Stimulated activated CD4-positive, alpha-beta T cell treated with anti-CD3 and anti-CD28 coated beads, Interleukin-1b, Interleukin-23, amount 100 ng/mL, for 48 hours (primary cell): Measurements from ENCODE around the gene DNAL4.

Source experiments
- DNase-seq: peaks from one replicate; pipeline ENCODE4 v3.0.0-alpha.2; 2020

Gene DNAL4

DNA sequence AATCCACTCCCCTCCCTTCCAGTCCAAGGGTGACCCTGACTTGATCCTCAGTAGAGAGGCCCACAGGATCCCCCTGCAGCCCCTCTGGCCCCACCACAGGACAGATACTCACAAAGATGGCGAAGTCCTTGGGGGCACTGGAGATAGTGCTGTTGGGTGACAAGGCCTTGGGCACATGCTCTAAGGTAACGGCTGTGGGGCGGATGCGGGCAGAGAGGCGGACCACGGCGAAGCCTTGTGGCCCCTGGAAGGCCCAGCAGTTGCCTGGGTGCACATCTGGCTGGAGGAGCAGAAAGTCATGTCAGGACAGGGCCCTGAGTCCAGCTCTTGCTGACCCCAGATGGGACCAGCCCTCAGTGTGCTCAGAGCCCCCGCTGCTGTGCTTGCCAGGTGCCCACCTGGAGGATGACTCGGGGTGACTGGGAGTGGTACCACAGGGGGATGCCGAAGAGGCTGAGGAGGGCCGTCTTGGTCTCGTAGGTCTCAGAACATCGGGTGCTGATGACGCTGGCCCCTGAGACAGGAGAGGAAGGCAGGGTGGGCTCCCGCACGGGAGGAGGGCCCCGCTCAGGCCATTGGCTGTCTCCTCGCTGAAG is 55.4 kb downstream of the DNAL4 start:
- DNase-seq: no peak

DNA sequence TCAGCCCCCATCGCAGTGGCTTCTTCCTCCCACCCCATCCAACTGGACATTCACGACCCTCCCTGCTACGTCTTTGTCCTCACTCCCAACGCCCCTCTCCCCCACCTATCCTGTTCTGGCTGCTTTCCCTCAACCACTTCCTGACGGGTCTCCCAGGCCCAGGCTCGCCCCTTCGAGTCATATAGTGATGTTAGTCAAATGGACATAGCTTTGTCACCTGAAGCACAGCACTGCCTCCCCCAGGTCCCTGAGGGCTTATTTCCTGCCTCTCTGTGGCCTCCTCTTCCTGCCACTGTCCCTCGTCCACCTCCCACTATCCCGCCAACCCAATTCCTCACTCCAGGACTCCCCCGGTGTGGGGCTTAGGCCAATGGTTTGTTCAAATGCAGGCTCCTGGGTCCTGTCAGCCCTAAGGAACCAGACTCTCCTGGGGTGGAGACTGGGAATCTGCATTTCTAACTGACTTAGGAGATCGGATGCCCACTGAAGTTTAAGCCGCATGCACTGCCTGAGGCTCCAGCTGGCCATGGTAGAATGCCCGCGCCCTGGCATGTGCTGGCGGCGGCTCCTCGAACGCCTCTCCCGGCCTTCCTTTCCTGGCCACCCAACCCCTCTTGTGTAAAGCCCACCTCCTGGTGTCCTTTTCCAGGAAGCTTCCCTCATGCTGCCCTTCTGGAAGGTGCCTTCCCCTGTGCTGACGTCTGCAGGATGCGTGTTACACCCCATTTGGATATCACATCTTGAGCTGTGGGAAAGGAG is 56.5 kb downstream of the DNAL4 start:
- no peak for DNase-seq

DNA sequence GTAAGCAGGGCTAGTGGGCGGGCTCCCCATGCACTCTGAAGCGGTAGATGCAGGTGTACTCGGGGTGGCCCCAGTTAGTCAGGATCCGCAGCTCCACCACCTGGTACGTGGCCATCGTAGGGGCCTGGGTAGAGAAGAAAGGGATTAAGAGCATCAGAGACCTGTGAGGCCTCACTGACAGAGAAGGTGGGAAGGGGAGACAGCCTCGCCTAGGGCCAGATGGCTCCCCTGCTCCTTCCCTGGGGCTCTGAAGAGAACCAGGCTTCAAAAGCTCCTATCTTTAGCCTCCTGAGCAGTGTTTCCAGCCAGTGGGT is 57.7 kb downstream of the DNAL4 start:
- DNase-seq: no peak

DNA sequence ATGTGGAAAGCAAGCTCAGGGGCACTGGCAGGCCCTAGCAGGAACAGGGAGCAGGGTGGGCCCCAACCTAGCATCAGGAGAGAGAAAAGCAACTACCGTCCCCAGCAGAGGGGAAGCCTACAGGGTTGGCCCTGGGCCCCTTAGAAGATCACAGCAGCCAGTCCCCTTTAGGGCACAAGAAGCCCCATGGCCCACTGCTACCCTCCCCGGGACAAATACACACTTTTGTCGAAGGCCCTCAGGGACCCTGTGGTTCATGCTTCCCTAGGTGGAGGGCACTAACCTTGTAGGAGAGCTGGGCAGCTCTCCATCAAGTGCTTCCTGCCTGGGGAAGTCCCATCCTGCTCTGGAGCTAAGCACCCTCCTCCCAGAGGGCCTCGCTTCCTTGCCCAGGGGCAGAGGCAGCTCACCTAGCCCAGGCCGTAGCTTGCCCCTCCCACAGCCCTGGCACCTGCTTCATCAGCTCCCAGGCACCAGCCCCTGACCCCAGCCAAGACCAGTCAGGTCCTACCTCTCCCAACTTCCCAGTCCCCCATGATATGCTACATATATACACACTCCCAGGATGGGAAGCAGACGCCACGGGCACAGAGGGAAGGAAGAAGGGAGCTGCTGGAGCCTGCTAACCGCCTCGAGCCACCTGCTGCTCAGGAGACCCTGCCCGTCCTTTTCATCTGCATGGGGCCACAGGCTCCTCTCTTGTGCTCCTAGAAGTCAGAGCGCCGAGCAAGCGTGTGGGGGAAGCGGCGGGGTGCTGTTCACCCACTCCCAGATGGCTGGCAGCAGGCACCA is 58.3 kb downstream of the DNAL4 start:
- DNase-seq: no peak

DNA sequence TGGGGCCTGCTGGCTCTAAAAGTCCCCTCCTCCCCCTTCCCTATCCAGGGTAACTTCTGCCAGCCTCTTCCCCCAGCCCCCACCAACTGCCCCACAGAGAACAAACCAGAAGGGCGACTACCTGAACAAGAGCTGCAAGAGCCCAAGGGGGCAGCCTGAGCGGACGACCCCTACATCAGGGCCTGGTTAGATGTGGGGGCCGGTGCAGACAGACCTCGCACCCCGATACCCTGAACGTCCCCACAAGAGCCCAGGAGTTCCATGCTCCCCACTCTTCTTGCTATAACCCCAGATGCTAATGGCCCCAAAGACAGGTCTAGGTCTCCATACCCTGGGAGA is 58.8 kb downstream of the DNAL4 start:
- no peak for DNase-seq

DNA sequence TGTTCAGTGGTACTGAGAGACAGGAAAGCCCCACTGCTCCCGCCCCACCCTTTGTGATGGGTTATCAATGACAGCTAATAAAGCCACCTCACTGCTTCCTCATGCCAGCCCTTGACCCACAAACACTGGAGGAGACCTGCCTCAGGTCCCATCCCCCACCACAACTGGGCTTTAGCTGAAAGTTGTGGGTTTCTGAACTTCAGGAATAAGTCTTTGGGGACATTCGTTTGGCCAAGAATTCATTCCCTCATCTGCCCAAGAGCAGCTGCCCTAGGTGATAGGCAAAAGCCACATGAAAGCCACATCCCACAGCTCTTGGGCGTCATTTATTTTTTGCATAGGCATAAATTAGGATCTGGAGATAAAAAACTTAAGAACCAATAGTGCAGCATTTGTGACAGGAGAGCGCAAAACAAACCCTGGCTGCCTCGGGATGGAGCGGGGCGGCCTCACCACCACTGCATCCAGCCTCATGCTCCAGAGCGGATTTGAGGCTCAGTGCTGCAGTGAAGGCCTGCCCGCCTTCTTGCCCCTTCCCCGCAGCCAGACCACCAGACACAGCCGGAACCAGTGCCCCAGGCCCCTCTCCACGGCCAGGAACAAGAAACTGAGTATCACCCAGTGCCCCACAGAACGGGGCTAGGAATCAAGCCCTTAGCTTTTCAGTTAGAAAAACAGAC is 59.4 kb downstream of the DNAL4 start:
- DNase-seq: no peak

DNA sequence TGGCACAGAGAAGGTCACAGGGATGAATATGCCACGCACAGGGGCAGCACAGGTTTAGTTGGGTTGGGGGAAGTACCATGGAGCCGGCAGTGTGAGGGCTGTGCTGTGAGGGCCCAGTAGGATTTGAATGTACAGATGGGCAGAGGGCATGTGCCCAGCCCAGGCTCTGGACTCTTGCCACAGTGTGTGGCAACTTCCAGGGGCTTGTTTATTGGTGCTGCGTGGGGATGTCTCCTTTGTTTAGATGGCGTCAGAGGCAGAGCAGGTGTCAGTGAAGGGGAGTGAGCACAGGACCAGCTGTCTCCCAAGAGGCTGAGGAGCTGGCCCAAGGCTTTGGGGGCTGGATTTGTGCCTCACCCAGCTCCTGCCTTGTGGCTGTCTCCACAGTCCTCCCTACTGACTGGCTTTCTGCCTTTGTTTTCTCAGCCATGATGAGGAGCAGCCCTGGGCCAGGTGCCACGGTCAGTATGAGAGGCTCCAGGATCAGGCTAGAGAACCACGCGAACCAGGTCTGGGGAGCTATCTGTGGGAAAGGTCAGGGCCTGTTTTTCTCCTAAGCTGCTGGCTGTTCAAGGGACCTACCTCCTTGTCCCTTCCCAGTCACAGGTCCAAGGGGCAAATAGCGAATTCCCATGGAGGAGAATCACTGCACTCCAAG is 60.1 kb downstream of the DNAL4 start:
- DNase-seq: no peak

DNA sequence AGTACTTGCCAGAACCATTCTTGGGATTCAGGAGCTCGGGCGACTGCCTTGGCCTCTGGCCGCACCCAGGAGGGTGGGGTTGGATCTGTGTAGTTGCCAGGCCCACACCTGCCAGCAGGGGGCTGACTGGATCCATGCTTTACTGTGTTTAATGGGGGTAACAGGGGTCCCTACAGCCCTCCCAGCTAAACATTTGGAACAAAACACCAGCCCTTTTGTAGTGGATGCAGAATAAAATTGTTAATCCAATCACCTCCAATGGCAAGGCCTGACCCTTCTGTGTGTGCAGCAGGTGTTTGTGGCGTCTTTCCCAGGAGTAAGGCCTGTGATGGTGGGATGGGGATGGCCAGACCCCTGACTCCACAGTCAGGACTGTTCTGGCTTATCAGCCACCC is 60.6 kb downstream of the DNAL4 start:
- DNase-seq: no peak

DNA sequence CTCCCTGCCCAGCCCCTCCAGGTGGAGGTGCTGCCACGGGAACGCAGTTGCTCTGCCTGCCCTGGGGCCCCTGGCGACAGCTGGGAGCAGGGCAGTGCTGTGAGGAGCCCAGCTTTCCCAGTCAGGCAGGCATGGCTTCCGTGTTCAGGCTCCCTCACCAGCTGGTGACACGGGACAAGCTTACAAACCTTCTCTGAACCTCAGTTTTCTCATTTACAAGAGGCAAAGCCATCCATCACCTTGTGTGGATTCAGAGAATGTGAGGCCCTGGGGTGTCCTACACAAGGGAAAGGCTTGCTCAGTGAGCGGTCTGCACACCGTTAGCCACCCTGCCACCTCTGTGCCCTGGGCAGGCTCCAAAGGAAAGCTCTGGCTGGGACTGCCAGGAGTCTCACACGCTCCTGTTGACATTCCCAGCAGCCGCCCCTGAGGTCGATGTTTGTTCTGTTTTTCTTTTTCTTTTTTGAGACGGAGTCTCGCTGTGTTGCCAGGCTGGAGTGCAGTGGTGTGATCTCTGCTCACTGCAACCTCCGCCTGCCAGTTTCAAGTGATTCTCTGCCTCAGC is 61.6 kb downstream of the DNAL4 start:
- no peak for DNase-seq

DNA sequence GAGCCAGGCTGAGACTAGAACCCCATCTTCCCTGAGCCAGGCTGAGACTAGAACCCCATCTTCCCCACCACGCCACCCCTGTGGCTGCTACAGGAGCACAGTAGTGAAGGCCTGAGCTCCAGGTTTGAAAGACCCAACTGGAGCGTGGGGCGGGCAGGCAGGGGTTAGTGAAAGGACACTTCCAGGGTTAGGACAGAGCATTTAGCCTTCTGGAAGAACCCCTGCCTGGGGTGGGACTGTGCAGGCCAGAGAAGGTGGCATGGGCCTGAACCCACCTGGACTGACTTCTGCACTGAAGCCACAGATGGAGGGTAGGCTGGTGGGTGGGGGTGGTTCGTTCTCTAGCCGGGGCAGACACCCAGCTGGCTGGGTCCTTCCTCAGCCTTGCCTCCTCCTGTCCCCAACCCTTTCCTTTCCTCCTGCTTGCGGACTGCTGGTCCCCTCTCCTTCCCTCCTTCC is 62.2 kb downstream of the DNAL4 start:
- DNase-seq: no peak

DNA sequence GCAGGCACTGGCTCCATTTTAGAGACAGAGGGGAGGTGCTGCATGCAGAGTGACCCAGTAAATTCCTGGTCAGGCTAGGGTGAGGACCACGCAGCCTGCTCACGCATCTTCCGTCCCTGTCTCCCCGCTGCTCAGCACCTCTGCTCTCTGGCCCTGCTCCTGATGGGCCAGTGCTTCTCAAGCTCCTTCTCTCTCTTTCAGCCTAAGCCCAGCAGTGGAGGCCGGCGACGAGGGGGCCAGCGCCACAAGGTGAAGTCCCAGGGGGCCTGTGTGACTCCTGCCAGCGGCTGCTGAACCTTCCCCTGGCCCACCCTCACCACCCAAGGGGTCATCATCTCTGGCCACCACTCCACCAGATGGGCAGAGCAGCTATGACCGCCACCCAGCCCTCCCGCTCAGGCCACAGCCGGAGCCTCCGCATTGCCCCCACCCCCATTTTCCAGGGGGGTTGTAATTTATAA is 63.5 kb downstream of the DNAL4 start:
- DNase-seq: no peak

DNA sequence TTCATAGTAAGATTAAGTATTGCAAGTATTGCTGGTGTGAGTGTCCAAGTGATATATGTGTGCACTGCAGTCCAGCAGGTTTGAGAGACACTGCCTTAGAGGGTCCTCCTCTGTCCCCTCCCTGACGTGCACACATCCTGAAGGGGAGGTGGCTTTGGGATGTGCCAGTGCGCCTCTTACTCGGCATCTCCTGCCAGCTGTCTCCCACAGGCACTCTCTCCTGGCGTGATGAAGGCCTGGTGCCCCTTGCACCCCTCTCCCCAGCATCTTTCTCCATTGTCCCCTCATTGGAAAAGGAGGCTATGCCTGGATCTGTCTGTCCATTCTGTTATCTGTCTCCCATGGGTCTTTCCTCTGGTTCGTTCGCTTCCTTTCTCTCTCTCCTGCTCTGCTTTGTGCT is 64.0 kb downstream of the DNAL4 start:
- DNase-seq: no peak

DNA sequence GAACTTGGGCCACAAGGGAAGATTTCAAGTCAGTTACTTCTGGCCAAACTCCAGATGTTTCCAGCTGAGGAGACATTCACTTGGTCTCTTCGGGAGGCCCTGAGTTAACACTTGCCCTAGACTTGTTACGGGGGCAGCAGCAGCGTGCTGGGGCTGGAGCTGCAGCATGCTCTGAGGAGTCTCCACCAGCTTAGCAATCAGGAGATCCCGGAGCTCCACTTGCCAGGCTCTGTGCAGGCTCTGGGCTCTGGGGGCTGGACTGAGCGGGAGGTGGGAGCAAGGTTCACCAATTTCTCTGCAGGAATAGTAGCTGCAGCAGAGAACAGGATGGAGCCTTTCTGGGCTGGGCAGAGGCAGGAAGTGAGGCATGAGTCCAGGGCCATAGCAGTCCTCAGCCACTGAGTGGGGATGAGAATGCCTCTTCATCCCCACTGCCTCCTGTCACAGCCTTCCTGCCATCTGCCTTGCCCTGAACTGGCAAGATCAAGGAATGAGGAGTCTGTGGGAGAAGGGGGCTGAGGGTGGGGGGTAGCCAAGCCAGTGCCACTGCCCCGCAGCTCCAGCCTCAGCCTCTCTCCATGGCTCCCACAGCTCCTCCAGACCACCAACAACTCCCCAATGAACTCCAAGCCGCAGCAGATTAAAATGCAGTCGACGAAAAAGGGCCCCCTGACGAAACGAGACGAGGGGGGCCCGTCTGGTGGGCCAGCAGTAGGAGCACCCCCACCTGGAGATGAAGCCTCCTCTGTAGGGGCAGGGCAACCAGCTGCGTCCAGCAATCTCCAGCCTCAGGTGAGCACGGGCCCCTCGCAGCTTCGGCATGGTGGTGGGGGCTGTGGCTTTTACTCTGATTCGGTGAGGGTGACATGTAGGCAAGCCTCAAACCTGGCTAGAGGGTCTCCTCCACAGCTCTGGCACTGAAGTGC is 64.8 kb downstream of the DNAL4 start:
- no peak for DNase-seq
